Measurements from ENCODE around the gene ATP6AP2. TPM values are rescaled to one million over a fixed set of nuclear protein-coding genes. Genes with fewer than 3 reads are reported as not detected.

The ATP6AP2 gene
- total and polyA plus RNA-seq, 2 experiments from 2014 or later: 80.1 to 88.7 TPM

- no peak for TF ChIP-seq ZNF462 (CRISPR knock-in tag; IDR thresholded peaks at IDR 0.05)
These were observed 36.8 kb downstream of the ATP6AP2 start (continued) for GRCh38 chrX:40617566-40617965.

- H3F3A ChIP-seq (replicated peaks; ENCODE audit: low read depth): no peaks in the 10 kb centered on the region
- no peaks in the 10 kb centered on the region for H3K4me1 ChIP-seq (ENCODE audit: insufficient read depth)
- H3K27ac ChIP-seq (ENCODE audit: low read depth): no peak overlapping the region
- Mint-ChIP-seq H3K27ac (no peak overlapping the region), H3K4me3 (no peak overlapping the region), H3K9me3 (no peaks in the 10 kb centered on the region), H3K4me1 (peaks cover 8% of the 10 kb centered on the region; the same call in 2 of the 3 replicates), H3K36me3 (ENCODE audit: low read depth) (no peaks in the 10 kb centered on the region), H3K27me3 (ENCODE audit: insufficient read depth, low read depth, poor library complexity) (peaks cover 5% of the 10 kb centered on the region)
- no peaks in the 10 kb centered on the region for H3K36me3 ChIP-seq (ENCODE audit: insufficient read depth)
- no peaks in the 10 kb centered on the region for H3K9me2 ChIP-seq (ENCODE audit: insufficient read depth)
- peak; percentile 29; the same call in 2 of the 3 replicates for ATAC-seq
- H3K27me3 ChIP-seq (ENCODE audit: insufficient read depth): no peaks in the 10 kb centered on the region
- no peak overlapping the region for H3K4me3 ChIP-seq
- H3K4me2 ChIP-seq: no peak overlapping the region
- DNase-seq (ENCODE audit: low spot score): no peak
- no peaks in the 10 kb centered on the region for H3K79me2 ChIP-seq (replicated peaks; ENCODE audit: insufficient read depth)
- H4K20me1 ChIP-seq (replicated peaks; ENCODE audit: insufficient read depth): no peaks in the 10 kb centered on the region
- H2AFZ ChIP-seq: no peak overlapping the region
- TF ChIP-seq ETS1 (IDR thresholded peaks at IDR 0.05): no peak
- TF ChIP-seq STAT1 (IDR thresholded peaks at IDR 0.05; ENCODE audit: unreplicated experiment): no peak
- no peak for TF ChIP-seq ZNF114 (CRISPR knock-in tag; IDR thresholded peaks at IDR 0.05)
- TF ChIP-seq ZNF462 (CRISPR knock-in tag; IDR thresholded peaks at IDR 0.05): no peak
These were observed 41.8 kb downstream of the ATP6AP2 start for GRCh38 chrX:40622479-40623138.
